NT2/D1 (cell line): ENCODE measurements around the gene SLC25A45.

Experiments used
- SUZ12 ChIP-seq: IDR thresholded peaks from 2 replicates; pipeline ENCODE4 v1.6.1; 2011; ENCODE audit not compliant: insufficient read length, insufficient read depth; ENCODE audit errors: extremely low read depth
- YY1 ChIP-seq: IDR thresholded peaks from 2 replicates; pipeline ENCODE4 v1.6.1; 2011; ENCODE audit not compliant: insufficient read length, insufficient read depth
- ZNF274 ChIP-seq: IDR thresholded peaks from 2 replicates; pipeline ENCODE4 v1.6.1; 2011; ENCODE audit warnings: mild to moderate bottlenecking, low read depth, low read length

DNA sequence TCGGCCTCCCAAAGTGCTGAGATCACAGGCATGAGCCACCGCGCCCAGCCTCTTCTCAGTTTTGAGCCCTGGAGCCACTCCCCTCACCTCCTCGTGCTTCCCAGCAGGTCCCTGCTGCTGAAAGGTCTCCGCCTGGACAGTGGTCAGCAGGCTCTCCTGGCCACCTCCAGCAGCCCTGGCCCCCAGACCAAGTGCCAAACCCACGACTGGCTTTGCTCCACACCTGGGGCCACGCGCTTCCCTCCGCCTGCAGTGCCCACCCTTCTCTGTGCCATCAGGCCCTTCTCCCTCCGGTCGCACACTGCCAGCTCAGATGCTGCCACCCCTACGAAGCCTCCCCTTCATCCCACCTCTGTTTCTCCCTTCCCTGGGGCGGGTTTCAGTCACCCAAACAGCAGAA lies 16.8 kb upstream of the SLC25A45 start:
- no peak for TF ChIP-seq ZNF274
- no peak for TF ChIP-seq YY1
- TF ChIP-seq SUZ12: no peak
